Heart left ventricle (tissue), 13 donors: ENCODE measurements around the gene LGALS7B.

Experiments
- CTCF ChIP-seq, 12 donors: fragments of 200-600 bp; sonication (generic) in 4 of 12; IDR thresholded peaks; one replicate each; pipeline versions ENCODE4 v1.5.0 to v1.8.0; 2018 to 2022; ENCODE audit warnings: antibody characterized with exemption in 12 of 12, mild to moderate bottlenecking in 5 of 12
- POLR2A ChIP-seq, 2 donors: fragments of 450-650 bp; IDR thresholded peaks; one replicate each; pipeline ENCODE4 v1.6.1; 2017; ENCODE audit warnings: antibody characterized with exemption in 2 of 2, mild to moderate bottlenecking in 2 of 2, moderate library complexity in 2 of 2
- donor health status: ischemic (EF 13 %, LVEDD 7.1; RV severe dilation, severe dysfunction).
- donor health status: DM: no; HTN: yes; CAD: no.
- donor health status: DM: no; HTN: no; CAD: no.
- donor health status: ischemic (EF 25% LVEDD 6.9; RV normal size, moderate dysfunction).
- donor health status: ischemic (EF 25% LVEDD 5.7; RV mildly dilated, moderate dysfunction).
- donor health status: ischemic (EF 35%, LVEDD 5.7; RV mildly dilated, moderate dysfunction).
- donor health status: nonischemic (EF 11% LVEDD 7.7; RV severe dilation, severe dysfunction).
- donor health status: DM: yes; HTN: yes; CAD: no.
- donor health status: PGD.
- donor health status: ischemic (EF 29% LVEDD 5.4; RV normal size, mild dysfunction).
- donor health status: nonischemic (EF 23%, LVEDD 6.1; RV moderate dilation, normal function).

GRCh38 chr19:38742906-38743305, 46.1 kb upstream of the LGALS7B start:
- TF ChIP-seq POLR2A (IDR thresholded peaks at IDR 0.05) (no peak), CTCF (IDR thresholded peaks at IDR 0.05) (no peak)
